GM21529 (cell line): Measurements from ENCODE around the gene CDYL2.
A peak's percentile ranks its signal among the peaks of the same experiment; 100 is the strongest.

Experiments used
- ATAC-seq: cut with Tn5 transposase; IDR thresholded peaks from one replicate; pipeline ENCODE4 v1.9.1; 2021; ENCODE audit not compliant: unreplicated experiment

CDYL2 gene

DNA sequence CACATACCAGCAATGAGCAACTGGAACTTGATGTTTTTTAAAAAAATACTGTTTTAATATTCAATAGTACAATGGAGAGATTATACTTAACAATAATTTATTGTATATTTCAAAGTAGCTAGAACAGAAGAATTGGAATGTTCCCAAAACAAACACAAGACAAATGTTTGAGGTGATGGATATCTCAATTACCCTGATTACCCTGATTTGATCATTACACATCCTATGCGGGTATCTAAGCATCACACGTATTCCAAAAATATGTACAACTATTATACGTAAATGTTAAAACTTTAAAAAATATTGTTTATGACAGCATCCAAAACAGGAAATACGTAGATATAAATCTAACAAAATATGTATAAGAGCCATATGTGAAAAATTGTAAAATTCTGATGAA lies 166.8 kb downstream of the CDYL2 start:
- ATAC-seq, result no peak

- no peak for ATAC-seq
These were observed 172.8 kb downstream of the CDYL2 start for GRCh38 chr16:80631581-80631980.

DNA sequence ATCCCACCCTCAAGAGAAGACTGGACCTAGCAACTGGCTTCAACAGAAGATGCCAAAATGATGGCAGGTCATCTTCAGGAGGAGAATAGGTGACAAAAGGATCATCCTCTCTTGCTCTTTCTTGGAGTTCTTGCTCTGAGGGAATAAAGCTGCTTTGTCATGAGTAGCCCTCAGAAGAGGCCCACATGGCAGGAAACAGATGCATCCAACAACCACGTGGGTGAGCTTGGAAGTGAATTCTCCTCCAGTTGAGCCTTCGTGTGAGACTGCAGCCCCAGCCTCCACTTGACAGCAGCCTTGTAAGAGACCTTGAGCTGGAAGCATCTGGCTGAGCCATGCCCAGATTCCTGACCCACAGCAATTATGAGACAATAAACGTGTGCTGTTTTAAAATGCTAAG lies 176.1 kb downstream of the CDYL2 start:
- ATAC-seq, result no peak

- peak; percentile 96 for ATAC-seq
These were observed 177.3 kb downstream of the CDYL2 start for GRCh38 chr16:80627108-80627507.

- no peak for ATAC-seq
These were observed 181.0 kb downstream of the CDYL2 start for GRCh38 chr16:80623376-80623775.

GRCh38 chr16:80622007-80622406 lies 182.4 kb downstream of the CDYL2 start:
- ATAC-seq, result no peak

- ATAC-seq, result no peak
These were observed 183.4 kb downstream of the CDYL2 start for GRCh38 chr16:80620736-80621605.

- ATAC-seq, result no peak
These were observed 184.6 kb downstream of the CDYL2 start for GRCh38 chr16:80619824-80620223.

GRCh38 chr16:80618862-80619648 lies 185.3 kb downstream of the CDYL2 start:
- ATAC-seq, result no peak

DNA sequence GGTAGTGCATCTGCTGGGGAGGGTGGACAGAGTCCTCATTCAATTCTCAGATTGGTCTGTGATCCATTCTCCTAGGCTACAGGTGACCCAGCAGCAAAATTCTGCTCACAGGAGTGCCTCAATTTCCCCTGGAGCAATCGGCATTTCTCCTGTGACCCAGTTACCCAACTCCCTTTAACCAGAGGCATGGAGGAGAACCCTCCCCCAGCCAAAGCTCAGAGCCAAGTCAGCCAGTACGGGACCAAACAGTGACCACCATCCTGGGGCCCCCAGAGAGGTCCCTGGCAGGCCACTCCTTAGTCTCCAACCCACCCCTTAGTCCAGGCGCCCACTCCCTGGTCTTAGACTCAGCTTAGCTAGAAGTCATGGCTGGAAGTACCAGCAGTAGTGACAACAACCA lies 188.0 kb downstream of the CDYL2 start:
- ATAC-seq, result no peak

- no peak for ATAC-seq
These were observed 188.7 kb downstream of the CDYL2 start for GRCh38 chr16:80615735-80616134.

DNA sequence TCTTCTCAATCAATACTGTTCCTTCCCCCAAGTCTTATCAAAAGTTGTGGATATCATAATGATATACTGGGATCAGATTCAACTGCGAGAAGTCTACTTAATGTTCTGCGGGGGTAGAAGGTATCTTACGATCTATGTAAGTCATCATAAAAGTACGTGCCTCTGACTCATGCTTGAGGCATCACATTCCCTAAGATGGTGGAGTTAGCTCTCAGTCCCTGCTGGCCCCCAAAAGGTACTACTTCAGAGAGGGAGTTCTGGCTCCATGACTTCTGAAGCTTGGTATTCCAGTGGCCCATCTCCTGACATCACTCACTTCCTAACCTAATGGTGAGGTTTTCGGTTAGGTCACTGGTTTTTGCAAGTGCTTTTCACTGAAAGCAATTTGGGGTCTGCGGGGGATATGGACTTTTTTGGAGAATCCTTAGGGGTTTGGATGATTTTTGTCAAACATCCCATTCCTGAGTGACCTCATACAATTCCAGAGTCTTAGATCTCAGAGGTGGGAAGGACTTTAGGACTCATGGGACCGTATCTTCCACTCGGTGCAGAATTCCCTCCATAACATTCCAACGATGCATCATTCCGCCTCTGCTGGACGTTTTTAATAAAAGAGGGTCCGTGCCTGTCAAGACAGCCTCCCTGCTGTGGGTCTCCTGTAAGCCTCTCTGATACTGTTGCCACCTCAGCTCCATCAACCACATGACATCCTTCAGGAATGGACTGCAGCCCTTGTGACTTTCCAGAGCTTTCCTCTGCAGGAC lies 189.3 kb downstream of the CDYL2 start:
- ATAC-seq, result no peak

GRCh38 chr16:80612461-80613017 lies 191.9 kb downstream of the CDYL2 start:
- ATAC-seq, result no peak

DNA sequence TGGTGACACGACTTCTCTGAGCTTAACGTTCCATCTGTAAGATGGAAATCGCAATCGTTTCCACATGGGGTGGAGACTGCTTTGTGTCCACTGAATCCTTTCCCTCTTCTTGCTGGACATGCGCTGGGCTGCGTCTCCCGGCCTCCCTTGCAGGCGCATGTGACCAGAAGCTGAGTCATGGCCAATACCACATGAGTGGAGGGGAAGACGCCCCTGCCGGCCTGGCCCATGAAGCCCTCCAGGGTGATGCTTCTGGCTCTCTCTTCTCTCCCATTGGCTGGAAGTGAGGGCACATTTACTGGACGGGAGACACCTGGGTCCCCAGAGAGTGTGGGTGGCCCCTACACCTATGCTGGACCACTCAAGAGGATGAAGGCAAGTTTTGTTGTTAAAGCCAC lies 192.5 kb downstream of the CDYL2 start:
- ATAC-seq, result no peak

DNA sequence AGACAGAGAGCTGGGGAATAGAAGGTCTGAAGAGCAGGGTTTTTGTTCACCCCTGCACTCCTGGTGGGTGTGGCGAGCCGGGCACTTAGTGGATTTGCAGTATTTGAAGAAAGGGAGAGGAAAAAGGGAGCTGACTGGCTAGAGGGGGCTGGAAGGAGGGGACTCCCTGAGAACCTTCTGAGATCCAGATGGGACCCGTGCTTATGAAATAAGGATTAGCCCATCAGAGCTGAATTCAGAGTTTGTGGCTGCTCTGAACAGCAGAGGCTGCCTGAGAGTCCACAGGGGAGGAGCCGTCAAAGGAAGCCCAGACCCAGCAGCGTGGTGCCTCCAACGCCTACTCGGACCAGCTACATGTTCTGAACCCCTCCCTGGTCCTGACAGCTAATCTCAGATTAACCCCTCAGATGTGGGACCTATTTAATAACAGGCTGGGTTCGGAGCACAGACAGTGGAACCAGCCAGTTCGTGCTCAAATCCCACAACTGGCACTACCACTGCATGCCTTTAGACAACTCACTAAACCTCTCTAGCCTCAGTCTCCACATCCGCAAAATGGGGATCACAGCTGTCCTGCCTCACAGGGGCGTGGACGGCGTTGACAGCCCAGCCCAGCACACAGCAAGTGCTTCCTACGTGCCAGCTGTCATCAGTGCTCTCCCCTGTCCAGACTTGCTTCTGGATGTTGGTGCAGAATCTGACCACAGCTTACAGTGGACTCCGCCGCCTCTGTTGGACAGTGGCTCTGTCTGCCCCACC lies 193.0 kb downstream of the CDYL2 start:
- no peak for ATAC-seq

DNA sequence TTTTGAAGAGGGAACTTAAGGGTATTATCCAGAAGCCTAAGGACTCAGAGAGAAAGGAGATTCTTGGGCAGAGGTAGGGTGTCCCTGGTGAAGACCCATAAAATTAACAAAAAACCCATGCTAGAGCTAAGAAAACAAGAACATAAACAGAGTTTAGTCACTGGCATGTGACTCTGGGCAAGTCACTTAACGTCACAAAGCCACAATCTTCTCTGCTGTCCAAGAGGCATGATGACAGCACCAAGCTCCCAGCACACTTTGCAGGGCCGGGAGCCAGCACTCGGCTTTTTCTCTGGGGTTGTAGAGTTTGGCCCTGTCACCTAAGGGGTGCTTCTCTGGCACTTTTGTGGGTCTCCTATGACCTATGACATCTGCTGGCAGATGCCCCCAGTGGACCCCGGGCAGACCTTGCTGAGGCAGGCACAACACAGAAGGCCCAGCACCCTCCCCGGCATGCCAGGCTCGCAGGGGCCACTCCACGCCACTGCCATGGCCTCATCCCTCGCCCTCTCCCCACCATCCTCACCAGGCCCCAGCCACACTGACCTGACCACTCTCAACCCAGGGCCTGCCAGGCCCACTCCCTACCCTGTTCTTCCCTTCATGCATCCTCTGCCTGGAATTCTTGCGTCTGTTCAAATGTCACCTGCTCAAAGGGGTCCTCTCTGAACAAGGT lies 193.8 kb downstream of the CDYL2 start:
- ATAC-seq, result no peak

GRCh38 chr16:80608946-80609345 lies 195.5 kb downstream of the CDYL2 start:
- no peak for ATAC-seq

DNA sequence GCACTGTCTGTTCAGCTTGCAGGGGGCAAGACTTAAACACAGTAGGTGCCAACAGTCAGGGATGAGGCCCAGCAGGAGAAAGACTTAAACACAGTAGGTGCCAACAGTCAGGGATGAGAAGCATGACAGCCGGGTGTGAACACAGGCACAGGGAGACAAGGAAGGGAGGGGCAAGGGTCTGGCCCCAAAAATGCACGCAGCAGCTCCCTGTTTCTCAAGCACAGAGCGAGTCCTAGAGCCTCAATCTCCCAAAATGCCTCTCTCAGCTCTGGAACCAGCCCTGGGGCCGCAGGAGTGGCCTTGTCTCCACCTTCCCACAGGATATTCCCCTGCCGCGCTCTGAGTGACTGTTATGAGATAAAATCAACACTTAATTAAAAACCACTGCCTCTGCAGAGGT lies 197.2 kb downstream of the CDYL2 start:
- ATAC-seq, result no peak

DNA sequence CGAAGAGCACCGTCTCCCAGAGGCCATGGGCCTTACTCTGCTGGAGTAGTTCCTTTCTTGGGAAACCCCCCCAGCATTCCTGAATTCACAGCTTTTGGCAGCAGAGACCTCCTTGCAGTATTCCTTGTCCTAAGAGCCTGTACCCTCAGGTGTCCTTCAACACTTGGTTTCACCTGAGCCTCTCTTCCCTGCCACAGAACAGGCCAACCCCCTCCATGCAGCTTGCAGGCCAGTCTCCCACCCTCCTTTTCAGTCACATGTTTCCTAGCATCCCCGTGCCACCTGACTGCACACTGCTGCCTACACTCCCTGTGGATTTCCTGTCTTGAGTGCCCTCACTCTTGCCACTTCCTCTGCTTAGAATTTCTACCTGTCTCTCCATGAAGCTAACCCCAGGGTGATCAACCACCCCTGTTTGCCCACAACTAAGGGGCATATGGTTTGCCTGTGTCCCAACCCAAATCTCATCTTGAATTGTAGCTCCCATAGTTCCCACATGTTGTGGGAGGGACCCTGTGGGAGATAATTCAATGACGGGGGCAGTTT lies 198.1 kb downstream of the CDYL2 start:
- ATAC-seq, result no peak
